Activated T-cell treated with anti-CD3 and anti-CD28 coated beads, Interleukin-2, amount 50 U/mL, for 72 hours (primary cell): Measurements from ENCODE around the gene BABAM2. TPM values are rescaled to one million over a fixed set of nuclear protein-coding genes. Genes with fewer than 3 reads are reported as not detected.
A peak's percentile ranks its signal among the peaks of the same experiment; 100 is the strongest.

Source experiments
- ATAC-seq, 2 donors: fragments of 150-1000 bp; cut with Tn5 transposase; replicated peaks in 1 of 2; 2 replicates each; pipeline ENCODE4 v1.10.0; 2021; ENCODE audit warnings: moderate library complexity in 2 of 2, mild to moderate bottlenecking in 1 of 2
- DNase-seq, 2 donors: peaks; one replicate each; pipeline ENCODE4 v3.0.0; 2021 to 2022; ENCODE audit warnings: mixed read lengths in 1 of 2
- H3K27ac Mint-ChIP-seq: one replicate; pipeline ENCODE4 v1.8.0; 2022; ENCODE audit warnings: mild to moderate bottlenecking, moderate library complexity, mixed read lengths
- H3K27me3 Mint-ChIP-seq: one replicate; pipeline ENCODE4 v1.8.0; 2022; ENCODE audit warnings: low read depth, mixed read lengths
- H3K36me3 Mint-ChIP-seq, 2 donors: one replicate each; pipeline ENCODE4 v1.8.0; 2022; ENCODE audit warnings: mixed read lengths in 2 of 2, mild to moderate bottlenecking in 1 of 2; ENCODE audit not compliant: insufficient read depth in 2 of 2
- H3K4me1 Mint-ChIP-seq: one replicate; pipeline ENCODE4 v1.8.0; 2022; ENCODE audit warnings: low read depth, mixed read lengths
- H3K4me3 Mint-ChIP-seq, 2 donors: one replicate each; pipeline ENCODE4 v1.8.0; 2022; ENCODE audit warnings: mild to moderate bottlenecking in 2 of 2, mixed read lengths in 2 of 2, moderate library complexity in 2 of 2
- H3K9me3 Mint-ChIP-seq, 2 donors: one replicate each; pipeline ENCODE4 v1.8.0; 2022; ENCODE audit warnings: mixed read lengths in 2 of 2
- total RNA-seq, 2 donors: library from RNA; stranded (reverse); gene quantifications; one replicate each; pipeline ENCODE4 v1.2.3, GENCODE V29; 2022

BABAM2 gene
- total RNA-seq, 2 donors from 2014 or later, result 96.6 to 97.2 TPM

DNA sequence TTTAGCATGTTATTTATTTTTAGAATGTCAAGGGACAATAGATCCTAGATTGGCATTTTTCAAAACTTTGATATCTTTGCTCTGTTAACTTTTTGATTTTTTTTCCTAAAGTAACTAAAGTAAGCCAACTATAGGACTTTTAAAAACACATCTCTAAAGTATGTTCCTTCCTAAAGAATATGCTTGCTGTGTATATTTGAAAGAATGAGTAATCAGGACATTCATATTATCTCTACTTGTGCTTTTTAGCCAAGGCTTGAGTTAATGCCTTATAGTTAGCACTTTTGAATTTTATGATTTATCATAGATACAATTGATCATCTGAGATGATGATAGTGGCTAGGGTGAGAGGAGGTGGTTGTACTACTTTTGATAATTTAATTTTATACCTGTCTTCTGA, 93.6 kb downstream of the BABAM2 start:
- H3K27ac Mint-ChIP-seq, result no peak overlapping the region
- H3K27me3 Mint-ChIP-seq, result no peaks in the 10 kb centered on the region
- peaks cover 6 to 19% of the 10 kb centered on the region in 2 donors for H3K36me3 Mint-ChIP-seq
- no peak overlapping the region for H3K4me3 Mint-ChIP-seq
- ATAC-seq (no peak), DNase-seq (no peak)
- H3K9me3 Mint-ChIP-seq, result peaks cover 1 to 3% of the 10 kb centered on the region in 2 donors
- peaks cover 45% of the 10 kb centered on the region for H3K4me1 Mint-ChIP-seq

GRCh38 chr2:27988306-27988705, 97.8 kb downstream of the BABAM2 start:
- ATAC-seq (no peak), DNase-seq (no peak)
- Mint-ChIP-seq H3K27ac (peak overlapping the region; percentile 0), H3K4me1 (peaks cover 44% of the 10 kb centered on the region), H3K9me3 (peaks cover 4% of the 10 kb centered on the region in 2 donors), H3K36me3 (peaks cover 13 to 14% of the 10 kb centered on the region in 2 donors), H3K27me3 (no peaks in the 10 kb centered on the region), H3K4me3 (peak overlapping the region; percentile 29 to 71)

DNA sequence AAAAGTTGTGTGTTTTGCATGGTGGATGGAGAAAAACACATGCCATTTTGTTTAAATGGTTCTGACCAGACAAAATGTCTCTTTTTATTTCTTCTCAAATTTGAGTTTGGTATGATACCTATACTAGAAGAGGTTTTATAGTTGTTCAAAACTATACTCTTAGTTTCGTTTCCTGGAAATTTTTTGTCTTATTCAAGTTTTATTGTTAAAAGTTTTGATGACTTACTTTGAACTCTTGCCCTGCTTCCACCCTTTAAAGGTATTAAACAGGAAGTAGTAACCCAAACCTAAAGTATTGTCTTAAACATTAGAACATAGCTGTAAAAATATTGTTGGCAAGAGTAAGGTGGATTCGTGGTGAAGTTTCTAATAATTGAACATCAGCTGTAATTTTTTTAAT, 98.2 kb downstream of the BABAM2 start:
- Mint-ChIP-seq H3K9me3 (peaks cover 4% of the 10 kb centered on the region in 2 donors), H3K27me3 (no peaks in the 10 kb centered on the region), H3K36me3 (peaks cover 10 to 14% of the 10 kb centered on the region in 2 donors), H3K4me1 (peaks cover 44% of the 10 kb centered on the region), H3K27ac (peak overlapping the region; percentile 0), H3K4me3 (peak overlapping the region; percentile 29 to 71)
- DNase-seq (no peak), ATAC-seq (peak in 1 of 2 donors; percentile 23)

- DNase-seq (no peak), ATAC-seq (peak in 1 of 2 donors; percentile 30)
- H3K27ac Mint-ChIP-seq, result peak overlapping the region; percentile 0
- H3K9me3 Mint-ChIP-seq, result peaks cover 4% of the 10 kb centered on the region in 2 donors
- H3K27me3 Mint-ChIP-seq, result no peaks in the 10 kb centered on the region
- H3K4me3 Mint-ChIP-seq, result peak overlapping the region in 1 of 2 donors; percentile 14
- H3K4me1 Mint-ChIP-seq, result peaks cover 42% of the 10 kb centered on the region
- H3K36me3 Mint-ChIP-seq, result peaks cover 9 to 14% of the 10 kb centered on the region in 2 donors
Measured at GRCh38 chr2:27989149-27989548, 98.6 kb downstream of the BABAM2 start.

- ATAC-seq (no peak), DNase-seq (no peak)
- Mint-ChIP-seq H3K27ac (no peak overlapping the region), H3K27me3 (no peaks in the 10 kb centered on the region), H3K4me1 (peaks cover 40% of the 10 kb centered on the region), H3K4me3 (no peak overlapping the region), H3K9me3 (peaks cover 4% of the 10 kb centered on the region in 2 donors), H3K36me3 (peaks cover 15 to 16% of the 10 kb centered on the region in 2 donors)
Measured at GRCh38 chr2:27990030-27990590, 99.6 kb downstream of the BABAM2 start.

DNA sequence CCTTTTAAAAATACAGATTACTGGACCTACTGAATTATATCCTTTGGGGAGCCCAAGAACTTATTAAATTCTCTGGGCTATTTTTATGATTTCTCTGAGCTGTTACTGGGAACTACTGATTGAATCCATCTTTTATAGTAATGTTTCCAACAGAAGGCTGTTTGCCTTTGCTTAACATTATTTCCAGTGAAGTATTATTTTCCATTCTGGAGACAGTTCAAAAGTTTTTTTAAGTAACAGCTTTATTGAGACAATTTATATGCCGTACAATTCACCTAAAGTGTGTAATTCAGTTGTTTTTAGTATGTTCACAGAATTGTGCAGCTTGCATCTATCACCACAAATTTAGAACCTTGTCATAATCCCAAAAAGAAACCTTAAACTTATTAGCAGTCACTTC, 100.6 kb downstream of the BABAM2 start:
- Mint-ChIP-seq H3K9me3 (peaks cover 4% of the 10 kb centered on the region in 2 donors), H3K4me3 (no peak overlapping the region), H3K27me3 (no peaks in the 10 kb centered on the region), H3K4me1 (peaks cover 40% of the 10 kb centered on the region), H3K36me3 (peaks cover 19 to 21% of the 10 kb centered on the region in 2 donors), H3K27ac (no peak overlapping the region)
- no peak for ATAC-seq
- DNase-seq, result no peak

- no peaks in the 10 kb centered on the region for H3K27me3 Mint-ChIP-seq
- no peak overlapping the region for H3K27ac Mint-ChIP-seq
- no peak overlapping the region for H3K4me3 Mint-ChIP-seq
- H3K36me3 Mint-ChIP-seq, result peaks cover 21 to 24% of the 10 kb centered on the region in 2 donors
- H3K9me3 Mint-ChIP-seq, result peaks cover 4% of the 10 kb centered on the region in 2 donors
- H3K4me1 Mint-ChIP-seq, result peaks cover 23% of the 10 kb centered on the region
- ATAC-seq, result no peak
- no peak for DNase-seq
Measured at GRCh38 chr2:27992787-27993401, 102.4 kb downstream of the BABAM2 start.

DNA sequence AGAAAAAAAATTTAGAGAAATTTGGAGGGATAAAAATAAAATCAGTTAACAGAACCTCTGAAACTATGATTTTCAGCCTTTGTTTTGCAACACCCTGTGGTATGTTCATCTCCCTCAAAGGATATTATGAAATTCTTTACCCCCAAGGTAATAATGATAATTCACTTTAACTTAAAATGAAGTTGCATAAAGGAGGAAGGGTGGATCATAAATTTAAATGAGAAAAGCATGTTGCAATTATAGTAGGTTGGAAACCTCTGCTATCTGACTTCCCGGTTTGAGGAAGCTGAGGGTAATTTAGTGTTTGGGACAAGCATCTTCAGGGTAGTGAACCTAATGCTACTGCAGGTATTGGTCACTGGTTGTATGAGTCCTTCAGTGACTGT, 102.9 kb downstream of the BABAM2 start:
- peaks cover 4% of the 10 kb centered on the region in 2 donors for H3K9me3 Mint-ChIP-seq
- H3K36me3 Mint-ChIP-seq, result peaks cover 21 to 24% of the 10 kb centered on the region in 2 donors
- ATAC-seq (no peak), DNase-seq (no peak)
- H3K4me3 Mint-ChIP-seq, result no peak overlapping the region
- no peaks in the 10 kb centered on the region for H3K27me3 Mint-ChIP-seq
- no peak overlapping the region for H3K27ac Mint-ChIP-seq
- H3K4me1 Mint-ChIP-seq, result peaks cover 18% of the 10 kb centered on the region

- peaks cover 12% of the 10 kb centered on the region for H3K4me1 Mint-ChIP-seq
- no peak overlapping the region for H3K4me3 Mint-ChIP-seq
Measured at GRCh38 chr2:27993950-27994728, 103.6 kb downstream of the BABAM2 start.

DNA sequence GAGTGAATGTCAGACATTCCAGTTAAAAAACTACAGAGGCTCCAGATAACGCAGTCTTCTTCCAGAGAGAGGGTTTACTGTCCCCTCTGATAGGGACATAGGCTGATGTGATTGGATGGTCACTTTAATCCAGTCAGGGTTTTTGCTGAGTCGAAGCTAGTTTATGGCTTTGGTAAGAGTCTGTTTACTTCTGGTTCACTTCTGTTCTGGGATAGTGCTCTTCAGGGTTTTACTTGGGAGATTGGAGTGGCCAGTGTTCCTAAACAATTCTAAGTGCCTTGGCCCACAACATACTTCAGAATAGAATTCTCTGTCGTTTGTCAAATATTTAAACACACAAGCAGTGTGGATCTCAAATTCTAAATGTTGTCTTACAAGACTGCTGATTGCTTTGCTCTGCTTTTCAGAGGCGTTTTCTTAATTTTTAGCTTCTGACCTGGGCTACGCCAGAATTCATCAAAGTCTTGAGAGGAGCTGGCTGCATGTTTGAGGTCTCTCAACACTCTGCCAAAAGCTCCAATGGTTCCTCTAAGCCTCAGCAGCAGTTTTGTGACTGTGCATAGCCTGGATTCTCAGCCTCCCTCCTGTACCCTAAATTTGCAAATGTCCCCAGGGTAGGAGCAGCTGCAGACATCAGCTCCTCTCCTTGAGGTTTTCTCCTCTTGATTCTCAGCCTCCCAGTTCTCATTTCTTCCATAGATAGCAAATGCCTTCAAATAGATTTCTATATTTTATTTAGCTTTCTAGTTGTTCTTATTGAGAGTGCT, 105.8 kb downstream of the BABAM2 start:
- Mint-ChIP-seq H3K4me1 (peaks cover 21% of the 10 kb centered on the region), H3K27me3 (no peaks in the 10 kb centered on the region), H3K36me3 (peaks cover 16 to 19% of the 10 kb centered on the region in 2 donors), H3K27ac (no peak overlapping the region), H3K9me3 (peaks cover 0 to 3% of the 10 kb centered on the region in 2 donors), H3K4me3 (no peak overlapping the region)
- DNase-seq (no peak), ATAC-seq (no peak)

More at GRCh38 chr2:27993950-27994728, 103.6 kb downstream of the BABAM2 start:
- DNase-seq (no peak), ATAC-seq (no peak)
- Mint-ChIP-seq H3K27ac (no peak overlapping the region), H3K36me3 (peaks cover 19 to 21% of the 10 kb centered on the region in 2 donors), H3K9me3 (peaks cover 3 to 4% of the 10 kb centered on the region in 2 donors), H3K27me3 (no peaks in the 10 kb centered on the region)

- H3K9me3 Mint-ChIP-seq, result peaks cover 0 to 4% of the 10 kb centered on the region in 2 donors
- no peak for DNase-seq
- H3K27ac Mint-ChIP-seq, result no peak overlapping the region
- ATAC-seq, result peak; percentile 68 to 83
- H3K4me1 Mint-ChIP-seq, result peaks cover 39% of the 10 kb centered on the region
- H3K4me3 Mint-ChIP-seq, result peak overlapping the region in 1 of 2 donors; percentile 31
- no peaks in the 10 kb centered on the region for H3K27me3 Mint-ChIP-seq
- peaks cover 6 to 13% of the 10 kb centered on the region in 2 donors for H3K36me3 Mint-ChIP-seq
Measured at GRCh38 chr2:28000287-28000686, 109.8 kb downstream of the BABAM2 start.

DNA sequence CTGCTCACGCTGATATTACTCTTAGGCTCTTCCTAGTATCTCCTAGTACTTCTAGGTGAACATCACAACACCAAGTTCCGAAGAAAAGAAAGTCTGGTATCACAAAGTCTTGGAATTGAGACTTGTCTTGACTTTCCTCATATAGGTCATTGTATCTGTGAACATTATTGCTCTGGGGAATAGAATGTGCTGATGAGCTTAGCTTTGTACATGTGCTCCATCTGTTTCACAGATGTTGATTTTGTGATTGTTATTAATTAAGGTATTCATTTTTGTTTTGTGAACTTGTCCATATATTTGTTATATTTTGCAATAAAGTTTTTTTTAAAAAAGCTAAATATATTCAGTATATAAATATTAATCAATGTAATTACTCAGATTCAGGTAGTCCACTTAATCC, 111.7 kb downstream of the BABAM2 start:
- DNase-seq (no peak), ATAC-seq (no peak)
- Mint-ChIP-seq H3K27me3 (no peaks in the 10 kb centered on the region), H3K36me3 (peaks cover 1 to 5% of the 10 kb centered on the region in 2 donors), H3K9me3 (peaks cover 0 to 4% of the 10 kb centered on the region in 2 donors), H3K4me1 (peaks cover 44% of the 10 kb centered on the region), H3K4me3 (no peak overlapping the region), H3K27ac (no peak overlapping the region)
